Measurements from ENCODE around the gene SRPRB.
A peak's percentile ranks its signal among the peaks of the same experiment; 100 is the strongest.

Gene SRPRB

GRCh38 chr3:133828576-133829309 is 23.1 kb downstream of the SRPRB start:
- no peak overlapping the region for H3K4me3 ChIP-seq (ENCODE audit: low read length)
- H3K27ac ChIP-seq (ENCODE audit: low read length), result no peak overlapping the region
- H3K4me1 ChIP-seq (ENCODE audit: control insufficient read depth, insufficient read depth, low read length), result no peaks in the 10 kb centered on the region
- no peaks in the 10 kb centered on the region for H3K9me3 ChIP-seq (ENCODE audit: control insufficient read depth, insufficient read depth, low read length)
- H3K36me3 ChIP-seq (ENCODE audit: control insufficient read depth, insufficient read depth, low read length), result no peaks in the 10 kb centered on the region
- WGBS (ENCODE audit: insufficient coverage, insufficient read length), result no CpG with 5 or more reads among the region's 12 CpGs
- DNase-seq (ENCODE audit: low read depth, low spot score), result peak; percentile 18
- no peaks in the 10 kb centered on the region for H3K27me3 ChIP-seq (ENCODE audit: control insufficient read depth, insufficient read depth, low read length)

GRCh38 chr3:133829310-133829707 is 23.7 kb downstream of the SRPRB start:
- Histone ChIP-seq H3K4me1 (ENCODE audit: control insufficient read depth, insufficient read depth, low read length) (no peaks in the 10 kb centered on the region), H3K27ac (ENCODE audit: low read length) (no peak overlapping the region), H3K4me3 (ENCODE audit: low read length) (no peak overlapping the region), H3K36me3 (ENCODE audit: control insufficient read depth, insufficient read depth, low read length) (no peaks in the 10 kb centered on the region), H3K9me3 (ENCODE audit: control insufficient read depth, insufficient read depth, low read length) (no peaks in the 10 kb centered on the region), H3K27me3 (ENCODE audit: control insufficient read depth, insufficient read depth, low read length) (no peaks in the 10 kb centered on the region)
- WGBS (ENCODE audit: insufficient coverage, insufficient read length), result no CpG with 5 or more reads among the region's 3 CpGs
- DNase-seq (ENCODE audit: low read depth, low spot score), result no peak

- no peaks in the 10 kb centered on the region for H3K4me1 ChIP-seq (ENCODE audit: control insufficient read depth, insufficient read depth, low read length)
- no peak overlapping the region for H3K27ac ChIP-seq (ENCODE audit: low read length)
- no peak overlapping the region for H3K4me3 ChIP-seq (ENCODE audit: low read length)
- H3K36me3 ChIP-seq (ENCODE audit: control insufficient read depth, insufficient read depth, low read length), result no peaks in the 10 kb centered on the region
- WGBS (ENCODE audit: insufficient coverage, insufficient read length), result no CpG with 5 or more reads among the region's 3 CpGs
- no peaks in the 10 kb centered on the region for H3K9me3 ChIP-seq (ENCODE audit: control insufficient read depth, insufficient read depth, low read length)
- DNase-seq (ENCODE audit: low read depth, low spot score), result no peak
- no peaks in the 10 kb centered on the region for H3K27me3 ChIP-seq (ENCODE audit: control insufficient read depth, insufficient read depth, low read length)
Measured at GRCh38 chr3:133830071-133830470, 24.5 kb downstream of the SRPRB start.

GRCh38 chr3:133831966-133832801 is 26.6 kb downstream of the SRPRB start:
- DNase-seq (ENCODE audit: low read depth, low spot score), result no peak
- H3K36me3 ChIP-seq (ENCODE audit: control insufficient read depth, insufficient read depth, low read length), result no peaks in the 10 kb centered on the region
- H3K4me3 ChIP-seq (ENCODE audit: low read length), result no peak overlapping the region
- no peak overlapping the region for H3K27ac ChIP-seq (ENCODE audit: low read length)
- H3K4me1 ChIP-seq (ENCODE audit: control insufficient read depth, insufficient read depth, low read length), result no peaks in the 10 kb centered on the region
- H3K9me3 ChIP-seq (ENCODE audit: control insufficient read depth, insufficient read depth, low read length), result no peaks in the 10 kb centered on the region
- WGBS (ENCODE audit: insufficient coverage, insufficient read length), result no CpG with 5 or more reads among the region's 13 CpGs
- no peaks in the 10 kb centered on the region for H3K27me3 ChIP-seq (ENCODE audit: control insufficient read depth, insufficient read depth, low read length)

GRCh38 chr3:133832802-133833144 is 27.2 kb downstream of the SRPRB start:
- Histone ChIP-seq H3K4me1 (ENCODE audit: control insufficient read depth, insufficient read depth, low read length) (no peaks in the 10 kb centered on the region), H3K27me3 (ENCODE audit: control insufficient read depth, insufficient read depth, low read length) (no peaks in the 10 kb centered on the region), H3K36me3 (ENCODE audit: control insufficient read depth, insufficient read depth, low read length) (no peaks in the 10 kb centered on the region), H3K4me3 (ENCODE audit: low read length) (no peak overlapping the region), H3K9me3 (ENCODE audit: control insufficient read depth, insufficient read depth, low read length) (no peaks in the 10 kb centered on the region), H3K27ac (ENCODE audit: low read length) (no peak overlapping the region)
- no CpG with 5 or more reads among the region's 10 CpGs for WGBS (ENCODE audit: insufficient coverage, insufficient read length)
- DNase-seq (ENCODE audit: low read depth, low spot score), result no peak

- DNase-seq (ENCODE audit: low read depth, low spot score), result no peak
- H3K27ac ChIP-seq (ENCODE audit: low read length), result no peak overlapping the region
- no peaks in the 10 kb centered on the region for H3K27me3 ChIP-seq (ENCODE audit: control insufficient read depth, insufficient read depth, low read length)
- no peaks in the 10 kb centered on the region for H3K4me1 ChIP-seq (ENCODE audit: control insufficient read depth, insufficient read depth, low read length)
- H3K9me3 ChIP-seq (ENCODE audit: control insufficient read depth, insufficient read depth, low read length), result no peaks in the 10 kb centered on the region
- H3K36me3 ChIP-seq (ENCODE audit: control insufficient read depth, insufficient read depth, low read length), result no peaks in the 10 kb centered on the region
- no CpG with 5 or more reads among the region's 5 CpGs for WGBS (ENCODE audit: insufficient coverage, insufficient read length)
- H3K4me3 ChIP-seq (ENCODE audit: low read length), result no peak overlapping the region
Measured at GRCh38 chr3:133833267-133833666, 27.7 kb downstream of the SRPRB start.

GRCh38 chr3:133833880-133834620 is 28.4 kb downstream of the SRPRB start:
- H3K27me3 ChIP-seq (ENCODE audit: control insufficient read depth, insufficient read depth, low read length), result no peaks in the 10 kb centered on the region
- no peak for DNase-seq (ENCODE audit: low read depth, low spot score)
- H3K9me3 ChIP-seq (ENCODE audit: control insufficient read depth, insufficient read depth, low read length), result no peaks in the 10 kb centered on the region
- WGBS (ENCODE audit: insufficient coverage, insufficient read length), result no CpG with 5 or more reads among the region's 13 CpGs
- H3K36me3 ChIP-seq (ENCODE audit: control insufficient read depth, insufficient read depth, low read length), result no peaks in the 10 kb centered on the region
- H3K27ac ChIP-seq (ENCODE audit: low read length), result no peak overlapping the region
- no peaks in the 10 kb centered on the region for H3K4me1 ChIP-seq (ENCODE audit: control insufficient read depth, insufficient read depth, low read length)
- H3K4me3 ChIP-seq (ENCODE audit: low read length), result no peak overlapping the region

- Histone ChIP-seq H3K9me3 (ENCODE audit: control insufficient read depth, insufficient read depth, low read length) (no peaks in the 10 kb centered on the region), H3K4me3 (ENCODE audit: low read length) (no peak overlapping the region), H3K27ac (ENCODE audit: low read length) (no peak overlapping the region), H3K27me3 (ENCODE audit: control insufficient read depth, insufficient read depth, low read length) (no peaks in the 10 kb centered on the region), H3K4me1 (ENCODE audit: control insufficient read depth, insufficient read depth, low read length) (no peaks in the 10 kb centered on the region), H3K36me3 (ENCODE audit: control insufficient read depth, insufficient read depth, low read length) (no peaks in the 10 kb centered on the region)
- WGBS (ENCODE audit: insufficient coverage, insufficient read length), result 100% methylated on average over 5 of the region's 14 CpGs
- DNase-seq (ENCODE audit: low read depth, low spot score), result no peak
Measured at GRCh38 chr3:133834621-133835417, 29.2 kb downstream of the SRPRB start.

- no peaks in the 10 kb centered on the region for H3K27me3 ChIP-seq (ENCODE audit: control insufficient read depth, insufficient read depth, low read length)
- no peak for DNase-seq (ENCODE audit: low read depth, low spot score)
- no CpG with 5 or more reads among the region's 3 CpGs for WGBS (ENCODE audit: insufficient coverage, insufficient read length)
- no peaks in the 10 kb centered on the region for H3K36me3 ChIP-seq (ENCODE audit: control insufficient read depth, insufficient read depth, low read length)
- H3K9me3 ChIP-seq (ENCODE audit: control insufficient read depth, insufficient read depth, low read length), result no peaks in the 10 kb centered on the region
- no peak overlapping the region for H3K27ac ChIP-seq (ENCODE audit: low read length)
- H3K4me1 ChIP-seq (ENCODE audit: control insufficient read depth, insufficient read depth, low read length), result no peaks in the 10 kb centered on the region
- H3K4me3 ChIP-seq (ENCODE audit: low read length), result no peak overlapping the region
Measured at GRCh38 chr3:133835418-133835743, 29.8 kb downstream of the SRPRB start.

GRCh38 chr3:133835961-133836360 is 30.3 kb downstream of the SRPRB start:
- Histone ChIP-seq H3K4me3 (ENCODE audit: low read length) (no peak overlapping the region), H3K9me3 (ENCODE audit: control insufficient read depth, insufficient read depth, low read length) (no peaks in the 10 kb centered on the region), H3K27me3 (ENCODE audit: control insufficient read depth, insufficient read depth, low read length) (no peaks in the 10 kb centered on the region), H3K27ac (ENCODE audit: low read length) (no peak overlapping the region), H3K36me3 (ENCODE audit: control insufficient read depth, insufficient read depth, low read length) (no peaks in the 10 kb centered on the region), H3K4me1 (ENCODE audit: control insufficient read depth, insufficient read depth, low read length) (no peaks in the 10 kb centered on the region)
- no peak for DNase-seq (ENCODE audit: low read depth, low spot score)
- WGBS (ENCODE audit: insufficient coverage, insufficient read length), result no CpG with 5 or more reads among the region's 4 CpGs
